HG03159 (cell line): ENCODE measurements around the gene SOX12.
A peak's percentile ranks its signal among the peaks of the same experiment; 100 is the strongest.

ENCODE experiments used
- ATAC-seq: cut with Tn5 transposase; IDR thresholded peaks from one replicate; pipeline ENCODE4 v1.9.1; 2021; ENCODE audit warnings: mild to moderate bottlenecking, moderate library complexity; ENCODE audit not compliant: unreplicated experiment

Gene SOX12

GRCh38 chr20:325045-325888 is at the start of gene SOX12:
SOX12 (plus strand) TSS chr20:325552; CDS start chr20:325925, 373 bp downstream.
- peak; percentile 69 for ATAC-seq

- no peak for ATAC-seq
Measured at GRCh38 chr20:275791-276190, 49.6 kb upstream of the SOX12 start.

DNA sequence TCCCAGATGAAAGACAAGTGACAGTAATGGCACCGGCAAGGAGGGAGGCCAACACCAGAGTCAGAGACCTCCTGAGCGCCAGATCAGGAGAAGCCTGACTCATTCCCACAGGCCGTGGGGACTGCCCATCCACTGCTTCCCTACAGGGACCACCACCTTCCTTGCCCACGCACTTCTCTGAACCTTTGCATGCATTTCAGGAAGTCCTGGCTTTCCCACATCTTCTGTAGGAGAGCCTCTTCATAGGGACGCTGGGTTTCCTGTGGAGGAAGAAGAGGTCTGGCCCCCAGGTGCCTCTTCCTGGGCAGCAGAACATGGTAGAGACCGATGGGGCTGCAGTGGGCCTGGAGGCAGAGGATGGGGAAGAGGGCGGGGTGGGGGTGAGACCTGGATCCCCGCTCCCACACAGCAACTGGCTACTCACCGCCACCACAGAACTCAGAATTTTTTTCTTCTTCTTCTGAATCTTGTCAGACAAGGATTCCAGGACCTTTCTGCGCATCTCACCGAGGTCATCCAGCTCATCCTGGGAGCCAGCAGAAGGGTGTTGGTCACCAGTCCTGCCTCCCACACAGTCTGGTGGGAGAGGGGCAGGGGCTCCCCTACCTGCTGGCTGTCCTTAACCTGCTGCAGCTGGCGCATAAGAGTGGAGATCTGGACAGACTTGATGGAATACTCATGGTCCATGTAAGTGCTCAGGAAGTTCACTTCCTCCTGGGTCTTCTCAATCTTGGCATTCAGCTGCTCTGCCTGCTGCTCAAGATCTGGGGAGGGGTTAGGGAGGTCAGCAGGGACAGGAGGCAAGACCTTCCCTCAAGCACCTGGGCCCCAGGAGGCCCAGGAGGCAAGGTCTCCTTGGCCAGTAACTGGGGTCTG is 48.5 kb upstream of the SOX12 start:
- no peak for ATAC-seq

- ATAC-seq = no peak
Measured at GRCh38 chr20:277496-277781, 47.9 kb upstream of the SOX12 start.

DNA sequence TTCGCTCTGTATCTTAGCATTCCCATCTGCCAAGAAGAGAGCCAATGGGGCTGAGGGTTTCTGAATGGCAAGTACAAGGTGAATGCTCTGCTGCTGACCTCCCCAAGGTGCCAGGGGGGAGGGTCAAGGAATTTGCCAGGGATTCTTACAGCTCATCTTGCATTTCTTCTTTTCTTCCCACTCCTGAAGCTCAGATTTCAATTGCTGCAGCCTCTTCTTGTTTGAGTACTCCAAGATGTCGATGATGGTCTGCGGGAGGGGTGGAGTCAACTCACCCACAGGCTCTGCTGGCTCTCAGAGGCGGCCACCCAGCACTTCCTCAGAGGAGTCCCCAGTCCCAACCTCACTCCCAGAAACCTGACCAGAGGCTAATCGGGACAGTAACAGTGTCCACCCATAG is 47.2 kb upstream of the SOX12 start:
- ATAC-seq = no peak

DNA sequence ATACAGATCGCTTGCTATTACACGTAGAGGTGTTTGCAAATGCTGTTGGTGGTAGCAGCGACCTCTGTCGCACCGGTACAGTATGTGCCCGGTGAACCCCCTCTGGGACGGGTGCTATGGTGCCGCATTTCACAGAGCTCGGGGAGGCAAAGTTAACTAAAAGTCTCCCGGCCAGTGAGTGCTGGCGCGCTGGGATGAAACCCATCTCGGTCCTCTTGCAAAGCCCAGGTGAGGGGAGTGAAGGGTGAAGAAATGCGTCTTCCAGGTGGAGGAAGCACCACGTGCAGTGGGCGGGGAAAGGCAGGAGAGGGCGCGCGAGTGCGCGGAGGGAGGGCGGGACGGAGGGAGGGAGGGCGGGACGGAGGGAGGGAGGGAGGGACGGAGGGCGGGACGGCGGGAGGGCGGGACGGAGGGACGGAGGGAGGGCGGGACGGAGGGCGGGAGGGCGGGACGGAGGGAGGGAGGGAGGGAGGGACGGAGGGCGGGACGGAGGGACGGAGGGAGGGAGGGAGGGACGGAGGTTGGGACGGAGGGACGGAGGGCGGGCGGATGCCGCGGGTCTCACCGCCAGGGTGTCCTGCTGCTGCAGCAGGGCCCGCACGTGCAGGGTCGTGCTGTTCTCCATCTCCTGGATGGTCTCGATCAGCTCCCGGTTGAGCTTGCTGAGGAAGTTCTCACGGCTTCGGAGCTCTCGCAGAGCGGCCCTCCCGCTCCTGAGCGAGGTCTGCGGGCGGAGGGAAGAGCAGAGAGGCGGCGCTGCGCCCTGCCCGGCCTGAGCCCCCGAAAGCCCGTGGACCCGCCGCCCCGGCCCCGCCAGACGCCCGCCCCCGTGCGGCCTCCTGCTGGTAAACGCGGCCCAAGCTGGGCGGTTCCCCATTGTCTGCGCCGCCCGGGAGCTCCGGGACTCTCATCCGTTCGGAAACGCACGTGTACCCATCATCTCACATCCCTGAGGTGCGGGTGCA is 46.5 kb upstream of the SOX12 start:
- no peak for ATAC-seq

GRCh38 chr20:284172-284571 is 41.2 kb upstream of the SOX12 start:
- no peak for ATAC-seq

DNA sequence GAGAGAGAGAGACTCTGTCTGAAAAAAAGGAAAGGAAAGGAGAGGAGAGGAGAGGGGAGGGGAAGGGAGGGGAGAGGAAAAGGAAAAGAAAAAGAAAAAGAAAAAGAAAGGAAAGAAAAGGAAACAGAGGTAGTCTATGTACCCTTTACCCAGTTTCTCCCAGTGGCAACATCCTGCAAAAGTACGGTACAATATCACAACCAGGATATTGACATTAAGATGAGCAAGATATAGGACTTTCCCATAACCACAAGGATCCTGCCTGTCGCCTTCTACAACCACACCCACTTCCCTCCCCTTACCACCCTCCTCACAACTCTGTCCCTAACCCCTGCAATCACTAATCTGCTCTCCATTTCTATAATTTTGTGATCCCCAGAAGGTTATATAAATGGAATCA is 38.8 kb upstream of the SOX12 start:
- no peak for ATAC-seq

- no peak for ATAC-seq
Measured at GRCh38 chr20:288956-289692, 36.2 kb upstream of the SOX12 start.

DNA sequence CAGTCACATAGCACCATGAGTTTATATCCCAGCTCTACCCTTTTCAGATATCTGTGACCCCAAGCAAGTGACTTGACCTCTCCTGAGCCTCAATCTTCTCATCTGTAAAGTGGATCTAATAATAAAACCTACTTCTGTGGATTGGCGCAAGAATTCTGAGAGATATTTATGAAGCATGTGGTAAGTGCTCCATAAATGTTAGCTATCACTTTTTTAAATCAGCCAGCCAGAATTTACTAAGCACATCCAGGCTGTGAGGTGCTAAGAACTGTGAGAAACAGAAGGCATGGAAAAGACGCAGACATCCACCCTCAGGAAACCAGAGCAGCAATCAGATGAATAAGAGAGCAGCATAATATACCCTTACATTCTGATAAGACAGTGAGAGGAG is 35.7 kb upstream of the SOX12 start:
- ATAC-seq = no peak

- peak; percentile 80 for ATAC-seq
Measured at GRCh38 chr20:290084-290831, 35.1 kb upstream of the SOX12 start, which contains the start of gene C20orf96. C20orf96 (minus strand) TSS chr20:290750; CDS start chr20:290610, 140 bp downstream.

- ATAC-seq = no peak
Measured at GRCh38 chr20:294602-295001, 30.8 kb upstream of the SOX12 start.

- no peak for ATAC-seq
Measured at GRCh38 chr20:295804-296203, 29.5 kb upstream of the SOX12 start.

- ATAC-seq = peak; percentile 80
Measured at GRCh38 chr20:297098-297924, 28.0 kb upstream of the SOX12 start, which contains the start of gene ZCCHC3. ZCCHC3 (plus strand) TSS chr20:297570; CDS start chr20:297587, 17 bp downstream.

- peak; percentile 24 for ATAC-seq
Measured at GRCh38 chr20:297925-298775, 27.2 kb upstream of the SOX12 start.

DNA sequence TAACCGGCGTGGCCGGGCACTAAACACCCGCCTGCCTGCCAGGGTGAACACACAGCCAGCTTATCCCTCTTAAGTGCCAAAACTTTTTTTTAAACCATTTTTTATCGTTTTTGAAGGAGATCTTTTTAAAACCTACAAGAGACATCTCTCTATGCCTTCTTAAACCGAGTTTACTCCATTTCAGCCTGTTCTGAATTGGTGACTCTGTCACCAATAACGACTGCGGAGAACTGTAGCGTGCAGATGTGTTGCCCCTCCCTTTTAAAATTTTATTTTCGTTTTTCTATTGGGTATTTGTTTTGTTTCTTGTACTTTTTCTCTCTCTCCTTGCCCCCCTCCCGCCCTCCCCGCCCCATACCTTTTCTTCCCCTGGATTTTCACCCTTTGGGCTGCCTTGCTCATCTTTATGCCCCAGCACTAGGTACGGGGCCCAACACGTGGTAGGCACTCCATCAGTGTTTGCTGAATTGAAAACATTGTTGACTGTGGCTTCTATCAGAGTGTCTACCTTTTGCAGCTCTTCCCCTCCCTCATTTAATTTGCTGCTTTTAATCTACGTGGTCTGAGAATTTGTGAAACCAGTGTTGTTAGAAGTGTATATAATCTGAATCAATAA is 26.5 kb upstream of the SOX12 start:
- no peak for ATAC-seq

DNA sequence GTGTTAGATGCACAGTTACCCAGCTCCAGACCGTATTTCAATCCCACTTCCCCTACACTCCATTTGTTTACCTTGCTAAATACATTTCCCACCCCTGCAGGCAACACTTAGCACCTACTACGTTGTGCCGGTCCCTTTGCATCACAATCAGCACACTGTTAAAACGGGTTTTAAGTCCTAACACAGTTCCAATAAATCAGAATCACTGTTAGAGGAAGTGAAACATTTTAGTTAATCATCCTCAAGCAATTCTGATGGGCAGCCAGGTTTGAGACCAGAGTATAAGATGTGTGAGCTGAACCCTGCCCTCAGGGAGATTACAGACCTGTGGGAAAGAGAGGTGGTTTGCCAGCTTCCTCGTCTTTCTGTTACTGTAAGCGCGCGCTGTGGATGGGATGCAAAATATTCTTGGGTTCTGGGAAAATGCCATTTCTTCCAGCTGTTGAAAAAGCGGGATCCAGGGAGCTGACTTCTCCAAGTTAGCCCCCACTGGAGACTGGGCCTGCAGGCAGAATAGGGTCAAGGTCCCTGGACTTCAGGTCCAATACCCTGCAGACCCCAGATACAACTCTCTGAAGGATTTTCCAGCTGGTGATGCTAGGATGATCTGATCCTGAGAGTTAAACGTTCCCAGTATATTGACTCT is 24.9 kb upstream of the SOX12 start:
- no peak for ATAC-seq
